Epithelial cell of esophagus (primary cell): ENCODE measurements around the gene CELF3.

Source experiments
- DNase-seq: peaks from one replicate; pipeline ENCODE4 v3.0.0; 2010; ENCODE audit warnings: low read depth
- H3K4me3 ChIP-seq: 2 replicates; pipeline ENCODE4 v1.5.1; 2011; ENCODE audit warnings: mild to moderate bottlenecking, low read length, control low read depth
- TF ChIP-seq, protein P1 (sequence below): IDR thresholded peaks from 2 replicates; pipeline ENCODE4 v1.5.1; 2011; ENCODE audit warnings: low read depth, mild to moderate bottlenecking, low read length, control low read depth, inconsistent platforms; ENCODE audit not compliant: insufficient read depth; ENCODE audit errors: missing control alignments

The CELF3 gene

GRCh38 chr1:151729157-151729965, 12.8 kb upstream of the CELF3 start:
- no peak for DNase-seq
- TF ChIP-seq, protein P1, sequence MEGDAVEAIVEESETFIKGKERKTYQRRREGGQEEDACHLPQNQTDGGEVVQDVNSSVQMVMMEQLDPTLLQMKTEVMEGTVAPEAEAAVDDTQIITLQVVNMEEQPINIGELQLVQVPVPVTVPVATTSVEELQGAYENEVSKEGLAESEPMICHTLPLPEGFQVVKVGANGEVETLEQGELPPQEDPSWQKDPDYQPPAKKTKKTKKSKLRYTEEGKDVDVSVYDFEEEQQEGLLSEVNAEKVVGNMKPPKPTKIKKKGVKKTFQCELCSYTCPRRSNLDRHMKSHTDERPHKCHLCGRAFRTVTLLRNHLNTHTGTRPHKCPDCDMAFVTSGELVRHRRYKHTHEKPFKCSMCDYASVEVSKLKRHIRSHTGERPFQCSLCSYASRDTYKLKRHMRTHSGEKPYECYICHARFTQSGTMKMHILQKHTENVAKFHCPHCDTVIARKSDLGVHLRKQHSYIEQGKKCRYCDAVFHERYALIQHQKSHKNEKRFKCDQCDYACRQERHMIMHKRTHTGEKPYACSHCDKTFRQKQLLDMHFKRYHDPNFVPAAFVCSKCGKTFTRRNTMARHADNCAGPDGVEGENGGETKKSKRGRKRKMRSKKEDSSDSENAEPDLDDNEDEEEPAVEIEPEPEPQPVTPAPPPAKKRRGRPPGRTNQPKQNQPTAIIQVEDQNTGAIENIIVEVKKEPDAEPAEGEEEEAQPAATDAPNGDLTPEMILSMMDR, result no peak
- H3K4me3 ChIP-seq, result no peak overlapping the region

GRCh38 chr1:151728151-151729054, 11.8 kb upstream of the CELF3 start:
- peak; percentile 9 for DNase-seq
- no peak overlapping the region for H3K4me3 ChIP-seq

GRCh38 chr1:151723726-151724370, 7.2 kb upstream of the CELF3 start:
- DNase-seq, result peak; percentile 64
- no peak overlapping the region for H3K4me3 ChIP-seq
- TF ChIP-seq, protein P1, result no peak

More at GRCh38 chr1:151728151-151729054, 11.8 kb upstream of the CELF3 start:
- TF ChIP-seq, protein P1, result no peak

- TF ChIP-seq, protein P1, result no peak
- peak; percentile 25 for DNase-seq
- no peak overlapping the region for H3K4me3 ChIP-seq
Observed at GRCh38 chr1:151721788-151722510, 5.3 kb upstream of the CELF3 start.

DNA sequence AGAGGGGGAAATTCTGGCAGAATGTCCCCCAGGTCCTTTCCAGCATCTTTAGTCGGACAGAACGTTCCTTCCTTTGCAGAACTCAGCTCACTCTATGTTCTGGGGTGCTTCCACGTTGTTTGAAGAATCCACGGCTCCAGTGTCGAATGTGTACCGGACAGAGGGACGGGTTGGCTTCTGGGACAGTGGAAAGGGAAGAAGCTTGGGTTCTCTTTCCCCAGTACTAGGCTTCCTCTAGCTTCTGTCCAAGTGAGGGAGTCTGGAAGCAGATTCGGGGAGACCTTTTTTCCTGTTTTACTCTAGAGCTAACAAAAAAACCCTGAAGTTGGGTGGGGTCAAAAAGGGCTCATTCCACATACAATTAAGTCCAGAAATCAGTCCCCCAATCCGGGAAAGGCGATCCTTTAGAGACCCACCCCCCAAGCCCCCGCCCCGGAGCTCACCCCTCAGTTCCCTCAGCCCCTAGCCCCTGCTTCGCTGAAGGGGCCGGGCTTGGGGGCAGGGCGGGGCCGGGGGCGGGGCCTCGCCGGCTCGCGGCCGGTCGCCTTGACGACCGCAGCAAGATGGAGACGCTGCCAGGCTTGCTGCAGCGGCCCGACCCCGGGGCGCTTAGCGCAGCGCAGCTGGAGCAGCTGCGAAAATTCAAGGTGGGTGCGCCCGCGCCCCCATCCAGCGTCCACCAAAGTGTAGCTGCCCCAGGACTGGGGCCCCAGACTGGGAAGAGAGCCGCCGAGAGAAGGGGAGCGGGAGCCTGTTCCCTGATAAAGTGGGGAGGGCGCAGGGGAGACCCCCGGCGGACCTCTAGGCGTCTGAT, 4.6 kb upstream of the CELF3 start, which contains the start of gene RIIAD1:
Gene RIIAD1 (plus strand): TSS at position 549 of the 814 bp plus-strand sequence. CDS start 15 bp downstream, at position 564.
- DNase-seq, result peak; percentile 12
- TF ChIP-seq, protein P1, result no peak
- no peak within 1 kb of the TSS for H3K4me3 ChIP-seq

DNA sequence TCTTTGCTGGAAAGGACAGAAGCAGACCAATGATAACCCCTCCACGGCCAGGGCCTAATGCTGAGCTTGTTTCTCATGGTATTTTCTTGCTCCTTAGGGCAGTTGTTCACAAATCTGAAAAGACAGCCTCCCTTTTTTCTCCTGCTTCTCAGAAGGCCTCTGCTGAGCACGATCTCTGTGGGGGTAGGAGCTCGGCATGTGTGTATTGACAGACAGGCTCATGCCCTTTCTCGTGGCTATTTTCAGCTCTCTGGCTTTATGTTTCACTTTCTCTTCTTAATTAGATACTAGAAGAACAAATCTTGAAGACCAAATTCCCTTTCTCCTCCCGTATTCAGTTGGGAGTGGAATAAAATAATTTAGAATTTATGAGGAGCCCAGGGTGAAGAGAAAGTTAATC, 4.0 kb upstream of the CELF3 start:
- DNase-seq, result no peak
- TF ChIP-seq, protein P1, result no peak
- H3K4me3 ChIP-seq, result no peak overlapping the region
